Smooth muscle cell (in vitro differentiated cells): ENCODE measurements around the gene AGBL1. TPM values are rescaled to one million over a fixed set of nuclear protein-coding genes. Genes with fewer than 3 reads are reported as not detected.

Source experiments
- DNase-seq: peaks from one replicate; lab custom pipeline; 2025; ENCODE audit not compliant: unreplicated experiment; lab: John Stamatoyannopoulos, UW
- H2AFZ ChIP-seq: fragments of 200-600 bp; sonication (generic); 2 replicates; pipeline ENCODE4 v1.6.0; 2016; ENCODE audit warnings: antibody characterized with exemption, low read depth, mild to moderate bottlenecking
- H3F3A ChIP-seq: fragments of 200-600 bp; sonication (generic); 2 replicates; pipeline ENCODE4 v1.6.0; 2017; ENCODE audit warnings: antibody characterized with exemption, low read depth
- H3K27ac ChIP-seq: fragments of 200-600 bp; sonication (generic); 2 replicates; pipeline ENCODE4 v1.5.1; 2016; ENCODE audit warnings: low read depth, mild to moderate bottlenecking
- H3K27me3 ChIP-seq: fragments of 200-600 bp; sonication (generic); 2 replicates; pipeline ENCODE4 v1.6.1; 2016; ENCODE audit warnings: low read depth, mild to moderate bottlenecking
- H3K36me3 ChIP-seq: fragments of 200-600 bp; sonication (generic); 2 replicates; pipeline ENCODE4 v1.5.1; 2016; ENCODE audit warnings: low read depth
- H3K4me1 ChIP-seq: fragments of 200-600 bp; sonication (generic); 2 replicates; pipeline ENCODE4 v1.5.1; 2016; ENCODE audit warnings: low read depth
- H3K4me2 ChIP-seq: fragments of 200-600 bp; sonication (generic); 2 replicates; pipeline ENCODE4 v1.6.0; 2016; ENCODE audit warnings: mild to moderate bottlenecking
- H3K4me3 ChIP-seq: fragments of 200-600 bp; sonication (generic); 2 replicates; pipeline ENCODE4 v1.5.1; 2016; ENCODE audit warnings: mild to moderate bottlenecking
- H3K79me2 ChIP-seq: fragments of 200-600 bp; sonication (generic); 2 replicates; pipeline ENCODE4 v1.6.0; 2016; ENCODE audit warnings: low read depth, mild to moderate bottlenecking
- H3K9ac ChIP-seq: fragments of 200-600 bp; sonication (generic); 2 replicates; pipeline ENCODE4 v1.6.0; 2016; ENCODE audit warnings: low read depth
- H3K9me3 ChIP-seq: fragments of 200-600 bp; sonication (generic); replicated peaks from 2 replicates; pipeline ENCODE4 v1.5.1; 2016; ENCODE audit warnings: low read depth
- H4K20me1 ChIP-seq: fragments of 200-600 bp; sonication (generic); 2 replicates; pipeline ENCODE4 v1.6.0; 2016; ENCODE audit warnings: low read depth
- CTCF ChIP-seq: fragments of 200-600 bp; sonication (generic); IDR thresholded peaks from 2 replicates; pipeline ENCODE4 v1.5.1; 2017; ENCODE audit warnings: borderline replicate concordance, mild to moderate bottlenecking, antibody characterized with exemption; ENCODE audit not compliant: insufficient read depth, poor library complexity, severe bottlenecking
- WGBS: methylation state at CpG from one replicate; pipeline ENCODE4 v1.1.7; 2016; ENCODE audit warnings: low lambda C conversion rate; 5-methylcytosine and 5-hydroxymethylcytosine counted together
- polyA plus RNA-seq: library from polyadenylated mRNA; unstranded; fragments of >200 nt; fragmentation: Nextera tagmentation; extraction: Ambion mirVana; gene quantifications from 2 replicates; pipeline ENCODE4 v1.2.1, GENCODE V29; 2016
- total RNA-seq: library from RNA; depleted of rRNA; stranded (reverse); fragments of >200 nt; gene quantifications from 2 replicates; pipeline ENCODE4 v1.2.3, GENCODE V29; 2014

AGBL1 gene
- total and polyA plus RNA-seq, 2 experiments from 2014 or later, result not detected

GRCh38 chr15:86080302-86080701 is 631 bp downstream of the AGBL1 start:
- Histone ChIP-seq H3K9ac (no peak overlapping the region), H3K36me3 (no peaks in the 10 kb centered on the region), H3K4me3 (no peak overlapping the region), H3K27me3 (no peaks in the 10 kb centered on the region), H2AFZ (no peak overlapping the region), H3K9me3 (no peaks in the 10 kb centered on the region), H3F3A (no peaks in the 10 kb centered on the region), H3K27ac (no peak overlapping the region), H3K4me2 (no peak overlapping the region), H3K79me2 (no peaks in the 10 kb centered on the region), H4K20me1 (no peaks in the 10 kb centered on the region), H3K4me1 (peaks cover 21% of the 10 kb centered on the region)
- no peak for TF ChIP-seq CTCF
- DNase-seq, result no peak
- WGBS, result 96% methylated on average over 1 of the region's 1 CpG

GRCh38 chr15:86082619-86083380 is 3.1 kb downstream of the AGBL1 start:
- Histone ChIP-seq H3K4me3 (no peak overlapping the region), H3F3A (no peaks in the 10 kb centered on the region), H4K20me1 (no peaks in the 10 kb centered on the region), H3K79me2 (no peaks in the 10 kb centered on the region), H3K27me3 (no peaks in the 10 kb centered on the region), H3K4me1 (peaks cover 8% of the 10 kb centered on the region), H3K4me2 (no peak overlapping the region), H3K9ac (no peak overlapping the region), H3K9me3 (no peaks in the 10 kb centered on the region), H2AFZ (no peak overlapping the region), H3K27ac (no peak overlapping the region), H3K36me3 (no peaks in the 10 kb centered on the region)
- DNase-seq, result no peak
- 48% methylated on average over 13 of the region's 13 CpGs for WGBS
- TF ChIP-seq CTCF, result no peak

- H2AFZ ChIP-seq, result no peak overlapping the region
- no peaks in the 10 kb centered on the region for H3K36me3 ChIP-seq
- DNase-seq, result no peak
- H3K4me3 ChIP-seq, result no peak overlapping the region
- no peaks in the 10 kb centered on the region for H4K20me1 ChIP-seq
- no peak for TF ChIP-seq CTCF
- H3K4me2 ChIP-seq, result no peak overlapping the region
- H3K27ac ChIP-seq, result no peak overlapping the region
- H3K9ac ChIP-seq, result no peak overlapping the region
- no peaks in the 10 kb centered on the region for H3K27me3 ChIP-seq
- H3K9me3 ChIP-seq, result no peaks in the 10 kb centered on the region
- H3K79me2 ChIP-seq, result no peaks in the 10 kb centered on the region
- H3K4me1 ChIP-seq, result peaks cover 26% of the 10 kb centered on the region
- no peaks in the 10 kb centered on the region for H3F3A ChIP-seq
These were observed 8.1 kb downstream of the AGBL1 start for GRCh38 chr15:86087808-86088207.

GRCh38 chr15:86089422-86089821 is 9.8 kb downstream of the AGBL1 start:
- H3F3A ChIP-seq, result no peaks in the 10 kb centered on the region
- no peak for TF ChIP-seq CTCF
- peaks cover 26% of the 10 kb centered on the region for H3K4me1 ChIP-seq
- no peak overlapping the region for H2AFZ ChIP-seq
- 56% methylated on average over 4 of the region's 4 CpGs for WGBS
- H3K9me3 ChIP-seq, result no peaks in the 10 kb centered on the region
- no peak overlapping the region for H3K4me2 ChIP-seq
- H3K79me2 ChIP-seq, result no peaks in the 10 kb centered on the region
- no peaks in the 10 kb centered on the region for H3K27me3 ChIP-seq
- no peak overlapping the region for H3K9ac ChIP-seq
- H4K20me1 ChIP-seq, result no peaks in the 10 kb centered on the region
- H3K27ac ChIP-seq, result no peak overlapping the region
- no peaks in the 10 kb centered on the region for H3K36me3 ChIP-seq
- no peak overlapping the region for H3K4me3 ChIP-seq
- DNase-seq, result no peak
